Fibroblast of skin of abdomen (primary cell): ENCODE results near the gene RBFOX1.

Experiments
- DNase-seq: peaks from one replicate; pipeline ENCODE4 v3.0.0-alpha.2; 2013

The RBFOX1 gene

GRCh38 chr16:7534749-7535148, 202.1 kb downstream of the RBFOX1 start:
- DNase-seq, result no peak

GRCh38 chr16:7541026-7541425, 208.4 kb downstream of the RBFOX1 start:
- DNase-seq, result no peak

GRCh38 chr16:7545251-7545650, 212.6 kb downstream of the RBFOX1 start:
- no peak for DNase-seq

GRCh38 chr16:7546948-7547347, 214.3 kb downstream of the RBFOX1 start:
- no peak for DNase-seq

- no peak for DNase-seq
Measured at GRCh38 chr16:7547736-7548135, 215.1 kb downstream of the RBFOX1 start.

DNA sequence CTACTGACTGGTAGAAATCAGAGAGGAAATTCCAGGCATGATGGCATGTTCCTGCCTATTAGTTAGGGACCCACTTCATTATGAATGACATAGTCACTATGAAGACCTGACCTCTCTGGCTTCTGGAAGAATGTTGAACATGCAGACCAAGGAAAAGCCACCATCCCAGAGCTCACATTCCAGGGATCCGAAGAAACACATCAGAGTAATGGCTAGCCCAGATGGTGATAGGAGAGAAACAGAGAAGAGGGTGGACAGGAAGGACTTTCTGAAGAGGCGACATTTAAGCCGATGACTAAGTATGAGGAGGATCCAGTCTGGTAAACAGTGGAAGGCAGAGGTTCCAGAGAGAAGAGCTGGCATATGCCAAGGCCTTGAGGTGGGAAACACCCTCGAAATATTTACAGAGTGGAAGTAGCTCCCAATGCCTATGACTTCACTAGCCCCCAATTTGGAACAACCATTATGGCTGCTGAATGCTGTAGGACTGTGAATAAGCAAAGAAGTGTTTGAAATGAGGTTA, 216.2 kb downstream of the RBFOX1 start:
- DNase-seq, result no peak

DNA sequence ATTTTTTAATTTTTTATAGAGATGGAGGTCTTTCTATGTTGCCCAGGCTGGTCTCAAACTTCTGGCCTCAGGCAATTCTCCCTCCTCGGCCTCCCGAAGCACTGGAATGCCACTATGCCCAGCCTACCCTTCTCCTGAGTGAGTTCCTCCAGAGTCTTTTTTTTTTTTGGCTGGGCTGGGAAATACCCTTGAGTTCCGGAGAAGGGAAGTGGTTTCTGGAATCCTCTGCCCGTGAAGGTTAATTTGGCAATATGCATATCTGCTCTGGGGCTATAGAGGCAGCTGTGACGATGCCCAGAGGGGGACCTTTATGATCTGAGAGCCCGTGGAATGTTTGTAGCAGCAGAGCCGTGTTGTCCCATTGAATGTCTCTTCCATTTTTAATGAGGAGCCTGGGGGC, 217.5 kb downstream of the RBFOX1 start:
- no peak for DNase-seq

GRCh38 chr16:7555459-7555858, 222.8 kb downstream of the RBFOX1 start:
- DNase-seq, result no peak

DNA sequence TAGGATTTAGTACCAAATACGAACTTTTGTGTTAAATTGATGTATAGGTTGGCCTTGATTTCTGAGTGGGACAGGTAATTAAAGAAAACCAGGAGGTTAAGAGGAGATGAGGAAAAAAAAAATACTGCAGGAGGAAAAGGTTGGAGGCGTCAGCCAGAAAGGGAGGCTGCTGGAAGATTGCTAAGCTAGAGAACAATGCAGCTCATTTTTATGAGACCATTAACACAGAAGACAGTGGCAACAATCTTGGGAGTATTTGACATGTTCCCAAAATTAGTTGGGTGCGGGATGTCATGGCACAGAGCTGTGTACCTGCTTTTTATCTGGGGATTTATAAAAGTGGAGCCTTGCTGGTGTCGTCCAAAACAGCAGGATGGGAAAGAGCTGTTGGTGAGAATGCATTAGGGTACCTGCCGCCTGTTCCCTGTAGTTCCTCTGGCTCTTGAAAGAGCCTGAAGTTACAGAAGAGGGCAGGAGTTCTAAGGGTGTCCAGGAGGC, 229.3 kb downstream of the RBFOX1 start:
- no peak for DNase-seq

GRCh38 chr16:7566360-7566759, 233.7 kb downstream of the RBFOX1 start:
- DNase-seq, result no peak

GRCh38 chr16:7571366-7571765, 238.7 kb downstream of the RBFOX1 start:
- no peak for DNase-seq

DNA sequence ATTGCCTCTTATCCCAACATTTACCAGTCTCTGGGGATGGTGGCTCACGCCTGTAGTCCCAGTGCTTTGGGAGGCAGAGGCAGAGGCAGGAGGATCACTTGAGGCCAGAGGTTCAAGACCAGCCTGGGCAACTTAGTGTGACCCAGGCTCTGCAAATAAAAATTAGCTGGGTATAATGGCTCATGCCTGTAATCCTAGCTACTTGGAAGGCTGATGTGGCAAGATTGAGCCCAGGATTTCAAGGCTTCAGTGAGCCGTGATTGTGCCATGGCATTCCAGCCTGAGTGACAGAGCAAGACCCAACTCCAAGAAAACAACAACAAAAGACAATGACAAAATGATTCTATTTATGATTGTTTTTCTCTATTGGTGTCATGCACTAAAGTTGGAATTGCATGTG, 244.9 kb downstream of the RBFOX1 start:
- no peak for DNase-seq

GRCh38 chr16:7579454-7579853, 246.8 kb downstream of the RBFOX1 start:
- DNase-seq, result no peak

GRCh38 chr16:7581175-7581574, 248.5 kb downstream of the RBFOX1 start:
- DNase-seq, result no peak

DNA sequence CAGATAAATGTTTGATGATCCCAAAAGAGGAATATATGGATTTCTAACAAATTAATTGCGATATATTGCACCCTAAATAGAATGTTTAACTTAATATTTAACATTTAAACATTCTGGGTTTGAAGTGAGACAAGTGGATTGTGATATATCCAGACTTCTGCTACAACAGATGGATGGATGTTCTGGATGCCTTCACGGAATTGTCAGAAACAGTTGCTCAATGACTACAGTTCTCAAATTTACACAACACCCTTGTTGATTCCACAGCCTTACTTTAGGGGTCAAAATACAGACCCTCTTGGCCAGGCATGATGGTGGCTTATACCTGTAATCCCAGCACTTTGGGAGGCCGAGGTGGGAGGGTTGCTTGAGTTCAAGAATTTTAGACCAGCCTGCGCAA, 250.8 kb downstream of the RBFOX1 start:
- no peak for DNase-seq

GRCh38 chr16:7584561-7584960, 251.9 kb downstream of the RBFOX1 start:
- no peak for DNase-seq

DNA sequence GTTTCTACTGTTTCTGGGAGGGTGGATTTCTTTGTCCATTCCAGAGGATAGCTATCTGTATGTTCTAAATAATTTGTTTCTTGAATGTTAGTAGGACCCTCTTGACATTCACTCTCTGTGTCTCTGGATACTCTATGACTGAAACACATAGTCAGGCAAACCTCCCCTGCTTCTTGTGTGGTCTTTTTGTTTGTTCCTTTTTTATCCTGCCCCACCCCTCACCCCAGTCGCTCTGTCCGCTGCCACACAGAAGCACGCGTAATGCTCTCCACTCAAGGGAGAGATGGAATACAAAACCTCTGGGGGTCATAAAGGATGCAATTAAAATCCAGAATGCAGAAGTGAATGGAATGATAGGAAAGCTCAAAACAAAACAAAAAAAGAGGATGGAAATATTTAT, 253.1 kb downstream of the RBFOX1 start:
- no peak for DNase-seq

- DNase-seq, result no peak
Measured at GRCh38 chr16:7590934-7591333, 258.3 kb downstream of the RBFOX1 start.

GRCh38 chr16:7596308-7596707, 263.7 kb downstream of the RBFOX1 start:
- DNase-seq, result no peak

DNA sequence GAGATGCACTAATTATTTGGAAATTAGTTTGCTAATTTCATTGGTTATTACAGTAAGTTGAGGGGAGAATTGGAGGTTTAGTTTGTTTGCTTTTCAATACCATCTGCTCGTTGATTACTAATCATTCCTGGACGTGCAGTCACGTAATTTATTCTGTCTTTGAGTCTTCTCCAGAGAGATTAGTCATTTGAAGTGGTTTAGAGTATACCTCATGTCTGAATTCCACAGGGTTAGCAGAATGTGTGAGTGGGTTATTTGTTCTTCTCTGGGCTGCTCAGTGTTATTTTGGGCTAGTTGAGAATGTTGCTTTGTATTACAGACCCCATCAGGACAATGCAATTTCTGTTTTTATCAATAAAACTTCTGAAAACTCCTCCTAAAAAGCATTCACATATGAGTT, 265.0 kb downstream of the RBFOX1 start:
- DNase-seq, result peak; percentile 69

- DNase-seq, result peak; percentile 1
Measured at GRCh38 chr16:7601100-7601499, 268.5 kb downstream of the RBFOX1 start.

DNA sequence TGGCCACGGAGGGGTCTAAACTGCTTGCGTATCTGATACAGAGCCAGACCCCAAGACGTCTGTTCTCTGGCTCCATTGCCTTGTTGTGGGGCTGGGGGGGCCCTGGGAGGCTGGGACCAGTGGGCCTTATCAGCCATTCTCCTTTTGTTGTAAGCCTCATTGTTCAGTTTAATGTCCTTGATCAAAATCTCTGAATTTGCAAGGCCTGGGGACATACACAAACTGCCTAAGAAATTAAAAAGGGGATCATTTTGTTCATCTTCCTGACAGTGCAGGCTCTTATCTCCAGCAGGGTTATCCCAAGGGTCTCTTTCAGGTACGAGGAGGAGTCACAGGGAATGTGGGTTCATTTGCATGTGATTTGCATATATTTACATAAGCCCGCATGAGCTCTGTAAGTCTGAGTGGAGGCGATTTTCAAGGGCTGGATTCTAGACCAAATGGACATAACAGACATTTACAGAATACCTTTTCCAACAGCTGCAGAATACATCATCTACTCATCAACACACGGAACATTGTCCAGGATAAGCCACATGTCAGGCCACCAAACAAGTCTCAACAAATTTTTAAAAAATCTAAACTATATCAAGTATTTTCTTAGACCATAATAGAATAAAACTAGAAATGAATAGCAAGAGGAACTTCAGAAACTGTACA, 269.8 kb downstream of the RBFOX1 start:
- no peak for DNase-seq

DNA sequence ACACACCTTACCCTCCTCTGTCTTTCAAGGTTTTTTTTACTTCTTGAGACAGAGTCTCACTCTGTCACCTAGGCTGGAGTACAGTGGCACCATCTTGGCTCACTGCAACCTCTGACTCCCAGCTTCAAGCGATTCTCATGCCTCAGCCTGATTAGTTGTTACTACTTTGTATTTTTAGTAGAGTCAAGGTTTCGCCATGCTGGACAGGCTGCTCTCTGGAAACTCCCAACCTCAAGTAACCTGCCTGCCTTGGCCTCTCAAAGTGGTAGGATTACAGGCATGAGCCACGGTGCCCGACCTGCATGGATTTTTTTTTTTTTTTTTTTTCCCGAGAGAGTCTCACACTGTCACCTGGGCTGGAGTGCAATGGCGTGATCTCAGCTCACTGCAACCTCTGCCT, 273.2 kb downstream of the RBFOX1 start:
- no peak for DNase-seq

DNA sequence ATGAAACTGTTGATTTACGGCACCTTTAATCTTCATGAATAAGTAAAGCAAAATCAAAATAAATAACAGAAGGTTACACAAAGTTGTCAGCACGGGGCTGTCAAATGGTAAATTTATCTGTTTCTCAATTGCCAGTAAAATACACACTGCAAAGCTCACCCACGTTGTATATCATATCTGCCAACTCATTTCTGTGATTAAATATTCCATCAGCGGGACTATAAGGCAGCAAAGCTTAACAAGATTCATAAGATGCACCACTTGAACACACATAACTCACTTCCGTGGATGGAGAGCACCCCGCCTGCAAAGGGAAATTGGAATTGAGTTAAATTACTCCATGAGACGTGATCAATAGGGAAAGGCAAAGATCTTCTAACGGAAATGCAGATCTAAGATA, 280.0 kb downstream of the RBFOX1 start:
- no peak for DNase-seq

- DNase-seq, result no peak
Measured at GRCh38 chr16:7613518-7613917, 280.9 kb downstream of the RBFOX1 start.
